Suprapubic skin (tissue), 4 donors: ENCODE data around the gene HMGCLL1.

Experiments used
- EP300 ChIP-seq: sonication (generic); formaldehyde crosslinking; IDR thresholded peaks from one replicate; pipeline ENCODE4 v1.6.1; 2017; ENCODE audit warnings: antibody characterized with exemption
- POLR2A ChIP-seq, 2 donors: fragments of 450-650 bp; IDR thresholded peaks; one replicate each; pipeline ENCODE4 v1.6.1; 2017; ENCODE audit warnings: antibody characterized with exemption in 2 of 2, mild to moderate bottlenecking in 2 of 2, moderate library complexity in 2 of 2
- POLR2AphosphoS5 ChIP-seq, 3 donors: sonication (generic); formaldehyde crosslinking; IDR thresholded peaks; one replicate each; pipeline ENCODE4 v1.6.1; 2017; ENCODE audit warnings: antibody characterized with exemption in 3 of 3

DNA sequence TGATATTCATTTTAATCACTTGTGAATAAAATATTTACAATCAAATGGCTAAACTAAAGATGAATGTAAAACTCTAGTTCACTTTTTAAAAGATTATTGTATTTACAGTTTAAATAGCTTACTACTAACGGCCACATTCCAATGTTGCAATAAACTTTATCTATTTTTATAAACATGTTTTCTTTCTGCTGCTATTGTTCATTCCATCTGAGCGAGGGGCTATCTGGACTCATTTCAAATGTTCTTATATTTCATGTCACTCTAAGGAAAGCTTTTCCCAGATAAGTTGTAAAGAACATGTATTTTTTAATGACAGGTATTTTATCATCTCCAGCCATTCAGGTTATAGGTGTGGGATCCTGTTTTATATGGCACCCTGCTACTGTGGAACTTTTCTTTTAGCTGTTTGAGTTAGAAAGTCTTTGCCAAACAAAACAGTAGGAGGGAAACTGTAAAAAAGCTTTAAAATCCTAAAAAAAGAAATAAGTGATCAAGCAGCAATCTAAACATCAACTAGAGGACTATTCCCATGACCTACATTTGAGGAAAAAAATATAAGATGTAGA is 42.5 kb downstream of the HMGCLL1 start:
- TF ChIP-seq POLR2A (IDR thresholded peaks at IDR 0.05) (no peak), EP300 (no peak), POLR2AphosphoS5 (IDR thresholded peaks at IDR 0.05) (no peak)
